K562 (cell line): ENCODE data around the gene TXLNB. TPM values are rescaled to one million over a fixed set of nuclear protein-coding genes. Genes with fewer than 3 reads are reported as not detected.

Experiments
- CAMTA2 ChIP-seq: fragments of 250-450 bp; sonication (Bioruptor Pico); conservative IDR thresholded peaks from 2 replicates; pipeline ENCODE4 v1.5.1; 2022
- EP300 ChIP-seq: IDR thresholded peaks from 2 replicates; pipeline ENCODE4 v1.6.1; 2012; ENCODE audit warnings: low read length, improper control_type of control experiment
- HOXB6 ChIP-seq: fragments of 250-450 bp; sonication (Bioruptor Pico); IDR thresholded peaks from 2 replicates; pipeline ENCODE4 v1.5.1; 2022; ENCODE audit warnings: mild to moderate bottlenecking, borderline replicate concordance
- JUN ChIP-seq, 2 experiments: sonication (generic) in 1 of 2; formaldehyde crosslinking in 1 of 2; IDR thresholded peaks; 2 replicates each; pipeline versions ENCODE4 v1.6.1 to v1.8.0; 2012 to 2022; ENCODE audit warnings: borderline replicate concordance in 2 of 2, mild to moderate bottlenecking in 2 of 2, improper control_type of control experiment in 1 of 2, low read depth in 1 of 2, low read length in 1 of 2, missing genetic modification reagents in 1 of 2
- KAT8 ChIP-seq: fragments of 450-650 bp; IDR thresholded peaks from 2 replicates; pipeline ENCODE4 v1.6.1; 2016; ENCODE audit warnings: low read depth, mild to moderate bottlenecking
- KDM1A ChIP-seq, 2 experiments: fragments of 450-650 bp; IDR thresholded peaks; 2 replicates each; pipeline ENCODE4 v1.6.1; 2016; ENCODE audit warnings: mild to moderate bottlenecking in 2 of 2
- MAFF ChIP-seq: IDR thresholded peaks from 2 replicates; pipeline ENCODE4 v1.6.1; 2012; ENCODE audit warnings: low read length, improper control_type of control experiment
- NCOA6 ChIP-seq: fragments of 450-650 bp; IDR thresholded peaks from 2 replicates; pipeline ENCODE4 v1.6.1; 2017; ENCODE audit warnings: mild to moderate bottlenecking
- PHF8 ChIP-seq: fragments of 200-600 bp; sonication (generic); IDR thresholded peaks from 2 replicates; pipeline ENCODE4 v1.6.1; 2012; ENCODE audit warnings: mixed run types, mild to moderate bottlenecking, inconsistent platforms, low read length, moderate library complexity, borderline replicate concordance
- PML ChIP-seq: IDR thresholded peaks from 2 replicates; pipeline ENCODE4 v1.6.1; 2012; ENCODE audit warnings: low read length, inconsistent platforms
- POU5F1 ChIP-seq: fragments of 150-350 bp; IDR thresholded peaks from 2 replicates; pipeline ENCODE4 v1.6.1; 2014; ENCODE audit warnings: borderline replicate concordance, low read length, low read depth, mild to moderate bottlenecking; ENCODE audit not compliant: partially characterized antibody
- SMAD1 ChIP-seq: fragments of 150-350 bp; IDR thresholded peaks from 2 replicates; pipeline ENCODE4 v1.6.1; 2014; ENCODE audit warnings: low read length, low read depth; ENCODE audit not compliant: partially characterized antibody
- SRF ChIP-seq, 2 experiments: fragments of 250-450, 450-650 bp in 1 of 2; sonication (Bioruptor Pico) in 1 of 2; sonication (generic) in 1 of 2; formaldehyde crosslinking; IDR thresholded peaks; 2 replicates each; pipeline versions ENCODE4 v1.5.0 to v1.5.1; 2020 to 2022; ENCODE audit warnings: mild to moderate bottlenecking in 1 of 2, missing genetic modification reagents in 1 of 2
- TCF3 ChIP-seq: sonication (generic); formaldehyde crosslinking; IDR thresholded peaks from 2 replicates; pipeline ENCODE4 v1.4.0; 2020; ENCODE audit warnings: mild to moderate bottlenecking, missing genetic modification reagents
- TEAD1 ChIP-seq, 2 experiments: fragments of 450-650 bp in 1 of 2; sonication (generic) in 1 of 2; formaldehyde crosslinking; IDR thresholded peaks; 2 replicates each; pipeline versions ENCODE4 v1.4.0 to v1.8.0; 2020 to 2022; ENCODE audit warnings: mild to moderate bottlenecking in 2 of 2, missing genetic modification reagents in 1 of 2
- THRAP3 ChIP-seq: fragments of 450-650 bp; IDR thresholded peaks from 2 replicates; pipeline ENCODE4 v1.6.1; 2016; ENCODE audit warnings: mild to moderate bottlenecking, inconsistent platforms, borderline replicate concordance
- XRCC5 ChIP-seq: fragments of 200-400 bp; formaldehyde crosslinking; IDR thresholded peaks from 2 replicates; pipeline ENCODE4 v1.6.1; 2017; ENCODE audit warnings: low read depth, mild to moderate bottlenecking, low read length
- ZBTB7A ChIP-seq: IDR thresholded peaks from 2 replicates; pipeline ENCODE4 v1.6.1; 2011; ENCODE audit warnings: low read depth, mild to moderate bottlenecking, low read length, moderate library complexity, borderline replicate concordance; ENCODE audit not compliant: control insufficient read depth
- ZEB2 ChIP-seq: fragments of 450-650 bp; IDR thresholded peaks from 2 replicates; pipeline ENCODE4 v1.6.1; 2016
- ZNF12 ChIP-seq: sonication (generic); formaldehyde crosslinking; IDR thresholded peaks from 2 replicates; pipeline ENCODE4 v1.4.0; 2020; ENCODE audit warnings: mild to moderate bottlenecking, missing genetic modification reagents
- ZNF445 ChIP-seq: fragments of 250-450 bp; sonication (Bioruptor Pico); IDR thresholded peaks from 2 replicates; pipeline ENCODE4 v1.4.0; 2020; ENCODE audit warnings: low read depth, mild to moderate bottlenecking, moderate library complexity
- ZNF764 ChIP-seq: fragments of 250-450 bp; sonication (Bioruptor Pico); IDR thresholded peaks from 2 replicates; pipeline ENCODE4 v1.4.0; 2020; ENCODE audit warnings: low read depth, mild to moderate bottlenecking, moderate library complexity
- ZSCAN29 ChIP-seq: fragments of 450-650 bp; IDR thresholded peaks from 2 replicates; pipeline ENCODE4 v1.6.1; 2017
- polyA plus RNA-seq, 8 experiments: library from polyadenylated mRNA; depleted of rRNA in 4 of 8; stranded (reverse) in 5 of 8; unstranded in 3 of 8; fragments of >200 nt; fragmentation: Nextera tagmentation in 2 of 8; fragmentation: Illumina TruSeq in 1 of 8; extraction: Ambion mirVana in 2 of 8; extraction: Trizol in 1 of 8; gene quantifications; 2 replicates each; pipeline versions ENCODE4 v1.2.1 to v1.2.3, GENCODE V29; 2011 to 2014; ENCODE audit warnings: inconsistent platforms in 1 of 8, missing spikeins in 1 of 8
- total RNA-seq, 7 experiments: library from RNA; depleted of rRNA in 6 of 7; stranded (reverse); fragments of >200 nt in 6 of 7; fragmentation: Illumina TruSeq in 2 of 7; extraction: Trizol in 2 of 7; gene quantifications; 2 replicates each; pipeline versions ENCODE4 v1.2.1 to v1.2.3, GENCODE V29; 2011 to 2021; ENCODE audit warnings: low replicate concordance in 1 of 7
- TF ChIP-seq, protein P1 (sequence below): fragments of 200-800 bp; sonication (Bioruptor generic); IDR thresholded peaks from 2 replicates; pipeline ENCODE4 v1.6.1; 2016; ENCODE audit warnings: missing genetic modification characterization, missing compliant biosample characterization
- TF ChIP-seq, protein P2 (sequence below): fragments of 200-800 bp; sonication (Bioruptor generic); IDR thresholded peaks from 2 replicates; pipeline ENCODE4 v1.6.1; 2017; ENCODE audit warnings: missing genetic modification characterization, missing compliant biosample characterization

The TXLNB gene
- total and polyA plus RNA-seq, 9 of the 15 experiments (the other 6 are each of a cell fraction or from before 2014, with no cell fraction given): not detected

DNA sequence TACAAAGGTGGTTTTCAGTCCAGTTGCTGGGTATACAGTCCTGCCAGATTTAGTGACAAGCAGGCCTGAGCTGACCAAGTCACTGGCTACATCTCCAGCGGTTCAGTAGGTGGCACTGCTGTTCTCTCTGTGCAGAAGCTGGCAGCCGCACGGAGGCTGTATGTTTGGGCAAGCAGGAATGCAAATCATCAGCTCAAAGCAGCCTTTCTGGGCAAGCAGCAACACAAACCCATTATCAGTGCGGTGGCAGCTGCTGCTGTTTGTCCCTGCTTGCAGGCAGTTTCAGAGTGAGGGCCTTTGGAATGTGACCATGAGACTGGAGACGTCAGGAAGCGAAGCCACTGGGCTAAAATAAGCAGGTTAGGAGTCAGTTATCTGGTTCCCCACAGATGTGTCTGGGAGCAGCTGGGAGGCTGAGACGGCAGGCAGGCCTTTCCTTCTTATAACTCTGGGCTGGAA is 72.5 kb downstream of the TXLNB start (continued):
- TF ChIP-seq ZNF445 (no peak), ZNF764 (no peak), NCOA6 (no peak), ZSCAN29 (no peak), KAT8 (no peak), ZNF12 (peak; percentile 60; the same call in 1 of the 2 replicates), ZBTB7A (no peak), EP300 (no peak), KDM1A (IDR thresholded peaks at IDR 0.05) (peak in 1 of 2 experiments; percentile 31; a peak in 1 of 4 replicates), JUN (IDR thresholded peaks at IDR 0.05; ENCODE audit: borderline replicate concordance, low read depth, low read length) (no peak), JUN (CRISPR knock-in tag; IDR thresholded peaks at IDR 0.05; ENCODE audit: borderline replicate concordance) (no peak), TEAD1 (CRISPR knock-in tag; IDR thresholded peaks at IDR 0.05) (peak; percentile 59 to 79; a peak in 2 of 4 replicates), HOXB6 (CRISPR knock-in tag) (no peak), TCF3 (CRISPR knock-in tag) (peak; percentile 92), XRCC5 (no peak), PHF8 (no peak), SRF (CRISPR knock-in tag; IDR thresholded peaks at IDR 0.05) (no peak), THRAP3 (no peak), ZEB2 (no peak), SMAD1 (no peak), PML (0 out of 2 replicates have a peak, but pooled peaks have one; percentile 21), MAFF (no peak), CAMTA2 (CRISPR knock-in tag) (no peak), POU5F1 (no peak)
- TF ChIP-seq, protein P1, sequence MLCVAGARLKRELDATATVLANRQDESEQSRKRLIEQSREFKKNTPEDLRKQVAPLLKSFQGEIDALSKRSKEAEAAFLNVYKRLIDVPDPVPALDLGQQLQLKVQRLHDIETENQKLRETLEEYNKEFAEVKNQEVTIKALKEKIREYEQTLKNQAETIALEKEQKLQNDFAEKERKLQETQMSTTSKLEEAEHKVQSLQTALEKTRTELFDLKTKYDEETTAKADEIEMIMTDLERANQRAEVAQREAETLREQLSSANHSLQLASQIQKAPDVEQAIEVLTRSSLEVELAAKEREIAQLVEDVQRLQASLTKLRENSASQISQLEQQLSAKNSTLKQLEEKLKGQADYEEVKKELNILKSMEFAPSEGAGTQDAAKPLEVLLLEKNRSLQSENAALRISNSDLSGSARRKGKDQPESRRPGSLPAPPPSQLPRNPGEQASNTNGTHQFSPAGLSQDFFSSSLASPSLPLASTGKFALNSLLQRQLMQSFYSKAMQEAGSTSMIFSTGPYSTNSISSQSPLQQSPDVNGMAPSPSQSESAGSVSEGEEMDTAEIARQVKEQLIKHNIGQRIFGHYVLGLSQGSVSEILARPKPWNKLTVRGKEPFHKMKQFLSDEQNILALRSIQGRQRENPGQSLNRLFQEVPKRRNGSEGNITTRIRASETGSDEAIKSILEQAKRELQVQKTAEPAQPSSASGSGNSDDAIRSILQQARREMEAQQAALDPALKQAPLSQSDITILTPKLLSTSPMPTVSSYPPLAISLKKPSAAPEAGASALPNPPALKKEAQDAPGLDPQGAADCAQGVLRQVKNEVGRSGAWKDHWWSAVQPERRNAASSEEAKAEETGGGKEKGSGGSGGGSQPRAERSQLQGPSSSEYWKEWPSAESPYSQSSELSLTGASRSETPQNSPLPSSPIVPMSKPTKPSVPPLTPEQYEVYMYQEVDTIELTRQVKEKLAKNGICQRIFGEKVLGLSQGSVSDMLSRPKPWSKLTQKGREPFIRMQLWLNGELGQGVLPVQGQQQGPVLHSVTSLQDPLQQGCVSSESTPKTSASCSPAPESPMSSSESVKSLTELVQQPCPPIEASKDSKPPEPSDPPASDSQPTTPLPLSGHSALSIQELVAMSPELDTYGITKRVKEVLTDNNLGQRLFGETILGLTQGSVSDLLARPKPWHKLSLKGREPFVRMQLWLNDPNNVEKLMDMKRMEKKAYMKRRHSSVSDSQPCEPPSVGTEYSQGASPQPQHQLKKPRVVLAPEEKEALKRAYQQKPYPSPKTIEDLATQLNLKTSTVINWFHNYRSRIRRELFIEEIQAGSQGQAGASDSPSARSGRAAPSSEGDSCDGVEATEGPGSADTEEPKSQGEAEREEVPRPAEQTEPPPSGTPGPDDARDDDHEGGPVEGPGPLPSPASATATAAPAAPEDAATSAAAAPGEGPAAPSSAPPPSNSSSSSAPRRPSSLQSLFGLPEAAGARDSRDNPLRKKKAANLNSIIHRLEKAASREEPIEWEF (CRISPR knock-in tag): no peak
- TF ChIP-seq, protein P2, sequence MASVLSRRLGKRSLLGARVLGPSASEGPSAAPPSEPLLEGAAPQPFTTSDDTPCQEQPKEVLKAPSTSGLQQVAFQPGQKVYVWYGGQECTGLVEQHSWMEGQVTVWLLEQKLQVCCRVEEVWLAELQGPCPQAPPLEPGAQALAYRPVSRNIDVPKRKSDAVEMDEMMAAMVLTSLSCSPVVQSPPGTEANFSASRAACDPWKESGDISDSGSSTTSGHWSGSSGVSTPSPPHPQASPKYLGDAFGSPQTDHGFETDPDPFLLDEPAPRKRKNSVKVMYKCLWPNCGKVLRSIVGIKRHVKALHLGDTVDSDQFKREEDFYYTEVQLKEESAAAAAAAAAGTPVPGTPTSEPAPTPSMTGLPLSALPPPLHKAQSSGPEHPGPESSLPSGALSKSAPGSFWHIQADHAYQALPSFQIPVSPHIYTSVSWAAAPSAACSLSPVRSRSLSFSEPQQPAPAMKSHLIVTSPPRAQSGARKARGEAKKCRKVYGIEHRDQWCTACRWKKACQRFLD (CRISPR knock-in tag): peak; percentile 51
